ENCODE results near the gene HTRA1.
A peak's percentile ranks its signal among the peaks of the same experiment; 100 is the strongest.

Gene HTRA1

DNA sequence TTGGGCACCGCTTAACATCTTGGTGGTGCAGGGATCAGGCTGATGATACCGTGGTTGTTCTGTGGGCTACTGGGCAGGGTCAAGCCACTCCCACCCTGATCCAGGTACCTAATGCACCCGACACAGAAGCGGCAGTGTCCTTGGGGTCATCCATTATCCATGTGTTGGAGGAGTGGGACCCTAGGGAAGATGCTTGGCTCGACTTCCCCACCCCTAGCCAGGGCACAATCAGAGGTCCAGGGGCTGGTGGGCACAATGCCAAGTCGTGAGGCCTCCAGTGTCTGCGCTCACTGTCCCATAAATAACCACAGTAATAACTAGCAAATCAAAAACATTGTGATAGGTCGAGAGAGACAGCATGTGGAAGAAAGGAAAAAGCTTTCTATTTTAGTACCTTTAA is 37.7 kb downstream of the HTRA1 start:
- no peak overlapping the region for H3K4me3 Mint-ChIP-seq
- TF ChIP-seq, protein P1, sequence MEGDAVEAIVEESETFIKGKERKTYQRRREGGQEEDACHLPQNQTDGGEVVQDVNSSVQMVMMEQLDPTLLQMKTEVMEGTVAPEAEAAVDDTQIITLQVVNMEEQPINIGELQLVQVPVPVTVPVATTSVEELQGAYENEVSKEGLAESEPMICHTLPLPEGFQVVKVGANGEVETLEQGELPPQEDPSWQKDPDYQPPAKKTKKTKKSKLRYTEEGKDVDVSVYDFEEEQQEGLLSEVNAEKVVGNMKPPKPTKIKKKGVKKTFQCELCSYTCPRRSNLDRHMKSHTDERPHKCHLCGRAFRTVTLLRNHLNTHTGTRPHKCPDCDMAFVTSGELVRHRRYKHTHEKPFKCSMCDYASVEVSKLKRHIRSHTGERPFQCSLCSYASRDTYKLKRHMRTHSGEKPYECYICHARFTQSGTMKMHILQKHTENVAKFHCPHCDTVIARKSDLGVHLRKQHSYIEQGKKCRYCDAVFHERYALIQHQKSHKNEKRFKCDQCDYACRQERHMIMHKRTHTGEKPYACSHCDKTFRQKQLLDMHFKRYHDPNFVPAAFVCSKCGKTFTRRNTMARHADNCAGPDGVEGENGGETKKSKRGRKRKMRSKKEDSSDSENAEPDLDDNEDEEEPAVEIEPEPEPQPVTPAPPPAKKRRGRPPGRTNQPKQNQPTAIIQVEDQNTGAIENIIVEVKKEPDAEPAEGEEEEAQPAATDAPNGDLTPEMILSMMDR (IDR thresholded peaks at IDR 0.05; ENCODE audit: unreplicated experiment in 3 of 3): no peak
- H3K27me3 Mint-ChIP-seq (ENCODE audit: low read depth): peaks cover 13% of the 10 kb centered on the region
- no peaks in the 10 kb centered on the region for H3K36me3 Mint-ChIP-seq (ENCODE audit: low read depth)
- H3K27ac Mint-ChIP-seq: peak overlapping the region; percentile 80 to 96 (median 94)
- H3K9me3 Mint-ChIP-seq: no peaks in the 10 kb centered on the region
- peaks cover 74% of the 10 kb centered on the region for H3K4me1 Mint-ChIP-seq

DNA sequence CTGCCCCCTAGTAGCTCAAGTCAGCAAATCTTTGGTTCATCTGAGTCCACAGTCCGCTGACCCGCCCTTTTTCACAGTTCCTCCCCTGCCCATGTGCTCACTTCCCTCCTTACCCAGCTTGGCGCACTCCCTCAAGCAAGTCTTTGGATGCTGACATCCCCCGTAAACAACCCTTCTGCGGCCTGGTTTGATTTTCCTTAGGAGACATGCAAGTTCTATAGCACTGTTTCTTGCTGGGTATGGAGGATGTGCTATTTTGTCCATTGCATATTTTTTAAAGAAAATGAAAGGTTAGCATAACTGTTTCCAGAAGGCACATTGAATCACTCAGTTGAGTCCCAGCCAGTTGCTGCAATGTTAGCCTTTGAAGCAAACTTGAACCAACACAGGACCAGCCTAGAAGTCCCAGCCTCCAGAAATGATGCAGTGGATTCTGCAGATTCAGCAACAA is 38.2 kb downstream of the HTRA1 start:
- Mint-ChIP-seq H3K4me1 (peaks cover 76% of the 10 kb centered on the region), H3K27ac (peak overlapping the region; percentile 80 to 96 (median 94)), H3K4me3 (peak overlapping the region in 1 of 3 experiments; percentile 17), H3K9me3 (no peaks in the 10 kb centered on the region), H3K36me3 (ENCODE audit: low read depth) (peaks cover 2% of the 10 kb centered on the region), H3K27me3 (ENCODE audit: low read depth) (peaks cover 13% of the 10 kb centered on the region)
- TF ChIP-seq, protein P1 (IDR thresholded peaks at IDR 0.05; ENCODE audit: unreplicated experiment in 3 of 3): no peak

DNA sequence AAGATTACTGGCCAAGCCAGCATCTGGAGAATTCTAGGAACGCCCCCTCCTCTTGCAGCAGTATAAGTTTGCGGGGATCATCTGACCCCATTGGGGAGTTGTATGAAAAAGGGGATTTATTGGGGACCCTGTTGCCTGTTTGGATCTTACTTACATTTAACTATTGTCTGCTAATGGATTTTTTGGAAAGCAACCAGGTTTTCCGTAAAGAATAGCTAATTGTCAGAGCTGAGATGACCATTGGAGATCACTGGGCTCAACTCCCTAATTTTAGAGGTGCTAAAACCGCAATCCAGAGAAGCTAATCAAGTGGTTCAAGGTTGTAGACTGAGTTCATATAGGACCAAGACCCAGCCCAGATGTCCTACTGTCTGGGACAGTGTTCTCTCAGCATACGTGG is 38.8 kb downstream of the HTRA1 start:
- H3K36me3 Mint-ChIP-seq (ENCODE audit: low read depth): peaks cover 4% of the 10 kb centered on the region
- H3K4me1 Mint-ChIP-seq: peaks cover 77% of the 10 kb centered on the region
- H3K27me3 Mint-ChIP-seq (ENCODE audit: low read depth): peaks cover 16% of the 10 kb centered on the region
- peak overlapping the region in 1 of 3 experiments; percentile 7 for H3K4me3 Mint-ChIP-seq
- no peaks in the 10 kb centered on the region for H3K9me3 Mint-ChIP-seq
- H3K27ac Mint-ChIP-seq: peak overlapping the region; percentile 80 to 96 (median 94)
- TF ChIP-seq, protein P1 (IDR thresholded peaks at IDR 0.05; ENCODE audit: unreplicated experiment in 3 of 3): no peak

DNA sequence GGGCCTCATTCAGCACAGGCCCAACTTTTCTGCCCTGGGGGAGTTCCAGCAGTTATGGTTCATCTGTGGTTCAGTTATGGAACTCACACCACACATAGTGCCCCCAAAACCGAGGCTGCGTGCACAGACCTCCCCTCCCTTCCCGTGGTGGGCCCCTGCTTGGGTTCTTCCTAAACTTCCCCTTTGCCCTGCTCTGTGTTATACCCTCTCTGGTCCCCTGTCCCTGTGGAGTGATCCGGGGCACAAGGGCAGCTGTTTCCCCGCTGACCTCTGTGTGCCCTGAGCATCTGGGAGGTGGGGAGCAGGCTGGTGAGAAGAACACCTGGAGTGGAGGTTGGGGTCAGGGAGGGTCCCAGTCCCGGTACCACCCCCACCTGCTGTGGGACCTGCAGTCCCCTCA is 39.4 kb downstream of the HTRA1 start:
- H3K27ac Mint-ChIP-seq: peak overlapping the region; percentile 83 to 96 (median 94)
- peaks cover 77% of the 10 kb centered on the region for H3K4me1 Mint-ChIP-seq

DNA sequence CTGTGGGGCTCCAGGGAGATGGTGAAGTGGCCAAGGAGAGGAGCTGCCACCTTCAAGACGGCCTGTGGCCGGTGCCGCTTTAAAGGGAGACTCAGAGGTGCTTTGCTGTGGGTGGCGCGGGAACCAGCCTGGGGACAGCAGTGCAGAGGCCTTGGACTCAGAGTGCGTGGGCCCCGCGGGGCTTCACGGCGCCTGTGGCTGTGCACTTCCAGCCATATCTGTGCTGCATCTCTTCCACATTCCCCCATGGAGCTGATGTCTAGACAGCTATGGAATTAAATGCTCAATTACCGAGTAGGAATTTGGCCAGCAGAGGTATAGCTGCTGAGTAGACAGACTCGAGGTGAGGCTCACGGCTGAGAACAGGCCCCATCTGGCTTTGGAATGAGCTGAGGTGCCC is 41.7 kb downstream of the HTRA1 start:
- H3K36me3 Mint-ChIP-seq (ENCODE audit: low read depth): peaks cover 4% of the 10 kb centered on the region
- H3K27ac Mint-ChIP-seq: peak overlapping the region; percentile 63 to 96 (median 85)
- no peaks in the 10 kb centered on the region for H3K9me3 Mint-ChIP-seq
- TF ChIP-seq, protein P1 (IDR thresholded peaks at IDR 0.05; ENCODE audit: unreplicated experiment in 3 of 3): no peak
- no peak overlapping the region for H3K4me3 Mint-ChIP-seq
- peaks cover 89% of the 10 kb centered on the region for H3K4me1 Mint-ChIP-seq
- peaks cover 13% of the 10 kb centered on the region for H3K27me3 Mint-ChIP-seq (ENCODE audit: low read depth)

More for the DNA sequence above, 39.4 kb downstream of the HTRA1 start:
- no peak overlapping the region for H3K4me3 Mint-ChIP-seq
- TF ChIP-seq, protein P1 (IDR thresholded peaks at IDR 0.05; ENCODE audit: unreplicated experiment in 3 of 3): no peak
- peaks cover 16% of the 10 kb centered on the region for H3K27me3 Mint-ChIP-seq (ENCODE audit: low read depth)
- H3K36me3 Mint-ChIP-seq (ENCODE audit: low read depth): peaks cover 4% of the 10 kb centered on the region
- no peaks in the 10 kb centered on the region for H3K9me3 Mint-ChIP-seq

DNA sequence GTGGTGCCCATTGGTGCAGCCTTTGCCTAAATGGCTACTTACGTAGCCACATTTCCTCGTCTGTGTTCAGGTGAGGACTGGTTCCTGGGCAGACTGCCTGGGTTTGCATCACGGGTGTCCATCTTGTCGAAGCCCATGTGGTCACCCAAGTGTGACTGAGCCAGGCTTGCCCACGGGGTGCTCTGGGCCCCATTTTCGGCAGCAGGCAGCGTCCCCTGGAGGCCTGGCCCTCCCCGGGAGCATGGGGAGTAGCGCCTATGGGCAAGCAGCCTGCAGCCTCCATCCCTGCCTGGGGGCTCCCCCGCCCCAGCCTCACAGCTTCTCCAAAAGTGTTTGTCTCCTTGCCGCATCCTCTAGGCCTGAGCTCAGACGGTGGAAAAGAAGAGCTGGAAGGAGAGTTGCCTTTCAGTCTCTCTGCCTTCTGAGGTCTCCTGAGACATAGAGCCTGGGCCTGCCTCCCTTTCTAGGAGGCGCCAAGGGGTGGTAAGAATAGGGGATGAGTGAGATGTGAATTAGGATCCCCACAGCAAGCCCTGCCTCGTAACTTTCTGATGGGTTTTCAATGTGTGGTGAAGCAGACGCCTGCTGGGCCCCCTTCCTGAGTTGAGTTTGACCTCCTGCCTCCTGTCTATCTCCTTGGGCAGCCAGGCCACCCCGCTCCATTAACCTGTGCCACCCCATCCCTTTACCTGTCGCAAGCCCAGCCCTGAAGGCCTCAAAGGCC is 42.7 kb downstream of the HTRA1 start:
- Mint-ChIP-seq H3K4me1 (peaks cover 93% of the 10 kb centered on the region), H3K9me3 (no peaks in the 10 kb centered on the region), H3K27ac (peak overlapping the region; percentile 91 to 97 (median 96)), H3K4me3 (peak overlapping the region in 1 of 3 experiments; percentile 61), H3K27me3 (ENCODE audit: low read depth) (peaks cover 13% of the 10 kb centered on the region), H3K36me3 (ENCODE audit: low read depth) (peaks cover 4% of the 10 kb centered on the region)
- TF ChIP-seq, protein P1 (IDR thresholded peaks at IDR 0.05; ENCODE audit: unreplicated experiment in 3 of 3): no peak

All from nephron (organoid).